Astrocyte (in vitro differentiated cells and primary cell): Measurements from ENCODE around the gene NKX6-1. TPM values are rescaled to one million over a fixed set of nuclear protein-coding genes. Genes with fewer than 3 reads are reported as not detected.
A peak's percentile ranks its signal among the peaks of the same experiment; 100 is the strongest.

Experiments
- DNase-seq: peaks from one replicate; pipeline ENCODE4 v3.0.0-alpha.2; 2010; ENCODE audit warnings: low read depth
- FAIRE-seq: peaks from 2 replicates; lab custom pipeline; 2011; peaks lifted over from hg19 to GRCh38; lab: Jason Lieb, UNC
- H2AFZ ChIP-seq: 2 replicates; pipeline ENCODE4 v1.6.0; 2012; ENCODE audit warnings: low read depth, low read length, inconsistent platforms
- H3K27ac ChIP-seq: 2 replicates; pipeline ENCODE4 v1.5.1; 2011; ENCODE audit warnings: low read depth, low read length, inconsistent platforms
- H3K27me3 ChIP-seq: 2 replicates; pipeline ENCODE4 v1.6.0; 2011; ENCODE audit warnings: low read length, inconsistent platforms; ENCODE audit not compliant: insufficient read depth
- H3K36me3 ChIP-seq: 2 replicates; pipeline ENCODE4 v1.5.1; 2011; ENCODE audit warnings: low read length, inconsistent platforms; ENCODE audit not compliant: insufficient read depth
- H3K4me1 ChIP-seq: 2 replicates; pipeline ENCODE4 v1.5.1; 2011; ENCODE audit warnings: low read length, inconsistent platforms; ENCODE audit not compliant: insufficient read depth
- H3K4me2 ChIP-seq: 2 replicates; pipeline ENCODE4 v1.6.0; 2012; ENCODE audit warnings: low read length, inconsistent platforms
- H3K4me3 ChIP-seq: 2 replicates; pipeline ENCODE4 v1.5.1; 2011; ENCODE audit warnings: low read depth, mild to moderate bottlenecking, low read length, inconsistent platforms; ENCODE audit not compliant: insufficient read depth
- H3K79me2 ChIP-seq: 2 replicates; pipeline ENCODE4 v1.6.0; 2012; ENCODE audit warnings: mild to moderate bottlenecking, low read length, inconsistent platforms; ENCODE audit not compliant: insufficient read depth
- H3K9ac ChIP-seq: 2 replicates; pipeline ENCODE4 v1.6.0; 2012; ENCODE audit warnings: mild to moderate bottlenecking, low read length, inconsistent platforms
- H3K9me3 ChIP-seq: 2 replicates; pipeline ENCODE4 v1.5.1; 2012; ENCODE audit warnings: low read depth, mild to moderate bottlenecking, low read length, inconsistent platforms; ENCODE audit not compliant: insufficient read depth
- H4K20me1 ChIP-seq: 2 replicates; pipeline ENCODE4 v1.6.0; 2012; ENCODE audit warnings: low read length, inconsistent platforms; ENCODE audit not compliant: insufficient read depth
- H3K27ac Mint-ChIP-seq: one replicate; pipeline ENCODE4 v1.8.0; 2021; ENCODE audit warnings: mild to moderate bottlenecking, mixed read lengths; ENCODE audit not compliant: unreplicated experiment
- H3K27me3 Mint-ChIP-seq: one replicate; pipeline ENCODE4 v1.8.0; 2021; ENCODE audit warnings: low read depth, mixed read lengths; ENCODE audit not compliant: unreplicated experiment
- H3K36me3 Mint-ChIP-seq: one replicate; pipeline ENCODE4 v1.8.0; 2021; ENCODE audit warnings: low read depth, mixed read lengths; ENCODE audit not compliant: unreplicated experiment
- H3K4me1 Mint-ChIP-seq: one replicate; pipeline ENCODE4 v1.8.0; 2021; ENCODE audit warnings: low read depth, mixed read lengths; ENCODE audit not compliant: unreplicated experiment
- H3K4me3 Mint-ChIP-seq: one replicate; pipeline ENCODE4 v1.8.0; 2021; ENCODE audit warnings: mild to moderate bottlenecking, moderate library complexity, mixed read lengths; ENCODE audit not compliant: unreplicated experiment
- H3K9me3 Mint-ChIP-seq: one replicate; pipeline ENCODE4 v1.8.0; 2021; ENCODE audit warnings: mild to moderate bottlenecking, mixed read lengths; ENCODE audit not compliant: unreplicated experiment
- CTCF ChIP-seq: IDR thresholded peaks from 2 replicates; pipeline ENCODE4 v1.5.1; 2011; ENCODE audit warnings: low read depth, mild to moderate bottlenecking, inconsistent platforms, low read length, moderate library complexity; ENCODE audit not compliant: insufficient read depth
- EZH2 ChIP-seq: IDR thresholded peaks from 2 replicates; pipeline ENCODE4 v1.6.1; 2012; ENCODE audit warnings: mild to moderate bottlenecking, low read length, inconsistent platforms; ENCODE audit not compliant: insufficient read depth
- total RNA-seq: library from RNA; stranded (reverse); gene quantifications from 2 replicates; pipeline ENCODE4 v1.2.1, GENCODE V29; 2021

NKX6-1 gene
- total RNA-seq, 1 donor from 2014 or later = 0.14 TPM

- Mint-ChIP-seq H3K27ac (no peak overlapping the region), H3K4me3 (peak overlapping the region; percentile 66), H3K9me3 (peaks cover 21% of the 10 kb centered on the region), H3K27me3 (peaks cover 75% of the 10 kb centered on the region), H3K36me3 (no peaks in the 10 kb centered on the region), H3K4me1 (peaks cover 1% of the 10 kb centered on the region)
- H2AFZ ChIP-seq = peak overlapping the region; percentile 60
- peaks cover 74% of the 10 kb centered on the region for H3K27me3 ChIP-seq
- DNase-seq (peak; percentile 41), FAIRE-seq (no peak)
- peak overlapping the region; percentile 54 for H3K4me3 ChIP-seq
- peak; percentile 29 for TF ChIP-seq EZH2
- no peak for TF ChIP-seq CTCF
- peak overlapping the region; percentile 75 for H3K9ac ChIP-seq
- H4K20me1 ChIP-seq = no peaks in the 10 kb centered on the region
- peaks cover 6% of the 10 kb centered on the region for H3K9me3 ChIP-seq
- H3K4me1 ChIP-seq = peaks cover 7% of the 10 kb centered on the region
- H3K79me2 ChIP-seq = peaks cover 24% of the 10 kb centered on the region
- H3K27ac ChIP-seq = peak overlapping the region; percentile 41
- peak overlapping the region; percentile 89 for H3K4me2 ChIP-seq
- no peaks in the 10 kb centered on the region for H3K36me3 ChIP-seq
These were observed 2.2 kb downstream of the NKX6-1 start for GRCh38 chr4:84496706-84497503.

- Histone ChIP-seq H4K20me1 (no peaks in the 10 kb centered on the region), H3K27me3 (peaks cover 74% of the 10 kb centered on the region), H3K9ac (peak overlapping the region; percentile 75), H3K4me2 (peak overlapping the region; percentile 89), H3K4me3 (peak overlapping the region; percentile 54), H3K79me2 (peaks cover 24% of the 10 kb centered on the region), H3K36me3 (no peaks in the 10 kb centered on the region), H3K4me1 (peaks cover 7% of the 10 kb centered on the region), H3K9me3 (peaks cover 6% of the 10 kb centered on the region), H3K27ac (peak overlapping the region; percentile 41), H2AFZ (no peak overlapping the region)
- no peaks in the 10 kb centered on the region for H3K36me3 Mint-ChIP-seq
- H3K27ac Mint-ChIP-seq = no peak overlapping the region
- no peak for FAIRE-seq
- H3K9me3 Mint-ChIP-seq = peaks cover 17% of the 10 kb centered on the region
- H3K4me1 Mint-ChIP-seq = peaks cover 1% of the 10 kb centered on the region
- peaks cover 75% of the 10 kb centered on the region for H3K27me3 Mint-ChIP-seq
- DNase-seq = no peak
- no peak overlapping the region for H3K4me3 Mint-ChIP-seq
- no peak for TF ChIP-seq CTCF
- peak; percentile 34 for TF ChIP-seq EZH2
These were observed 2.8 kb downstream of the NKX6-1 start for GRCh38 chr4:84496331-84496705.

GRCh38 chr4:84495794-84496261, 3.3 kb downstream of the NKX6-1 start:
- Histone ChIP-seq H3K27ac (no peak overlapping the region), H2AFZ (no peak overlapping the region), H3K9ac (peak overlapping the region; percentile 75), H3K4me3 (peak overlapping the region; percentile 38), H3K4me1 (peaks cover 7% of the 10 kb centered on the region), H3K27me3 (peaks cover 74% of the 10 kb centered on the region), H3K9me3 (peaks cover 3% of the 10 kb centered on the region), H3K79me2 (peaks cover 24% of the 10 kb centered on the region), H4K20me1 (no peaks in the 10 kb centered on the region), H3K36me3 (no peaks in the 10 kb centered on the region), H3K4me2 (peak overlapping the region; percentile 89)
- no peaks in the 10 kb centered on the region for H3K36me3 Mint-ChIP-seq
- peaks cover 1% of the 10 kb centered on the region for H3K4me1 Mint-ChIP-seq
- peaks cover 75% of the 10 kb centered on the region for H3K27me3 Mint-ChIP-seq
- FAIRE-seq (no peak), DNase-seq (peak; percentile 17)
- no peak overlapping the region for H3K4me3 Mint-ChIP-seq
- TF ChIP-seq EZH2 (peak; percentile 6), CTCF (no peak)
- H3K9me3 Mint-ChIP-seq = peaks cover 17% of the 10 kb centered on the region
- no peak overlapping the region for H3K27ac Mint-ChIP-seq
